Measurements from ENCODE around the gene DAPK1. TPM values are rescaled to one million over a fixed set of nuclear protein-coding genes. Genes with fewer than 3 reads are reported as not detected.
"Not testable (repeated sequence)": the region's sequence is repeated elsewhere in the genome, so short reads cannot be mapped to it uniquely, and the experiment has no call there.

The DAPK1 gene
- polyA plus RNA-seq, 4 donors = 65.9 to 78.2 (median 71.9) TPM

- DNase-seq (ENCODE audit: low read depth in 4 of 4, low spot score in 3 of 4) = peak; percentile 50 to 68 (median 54)
Measured at GRCh38 chr9:87498046-87498810, 561 bp downstream of the DAPK1 start.

- DNase-seq (ENCODE audit: low read depth in 4 of 4, low spot score in 3 of 4) = peak in 2 of 4 donors; percentile 16 to 20
Measured at GRCh38 chr9:87498811-87499360, 1.2 kb downstream of the DAPK1 start.

- no peak for DNase-seq (ENCODE audit: low read depth in 4 of 4, low spot score in 3 of 4)
Measured at GRCh38 chr9:87499424-87500017, 1.9 kb downstream of the DAPK1 start.

- no peak for DNase-seq (ENCODE audit: low read depth in 4 of 4, low spot score in 3 of 4)
Measured at GRCh38 chr9:87500491-87501270, 3.0 kb downstream of the DAPK1 start.

DNA sequence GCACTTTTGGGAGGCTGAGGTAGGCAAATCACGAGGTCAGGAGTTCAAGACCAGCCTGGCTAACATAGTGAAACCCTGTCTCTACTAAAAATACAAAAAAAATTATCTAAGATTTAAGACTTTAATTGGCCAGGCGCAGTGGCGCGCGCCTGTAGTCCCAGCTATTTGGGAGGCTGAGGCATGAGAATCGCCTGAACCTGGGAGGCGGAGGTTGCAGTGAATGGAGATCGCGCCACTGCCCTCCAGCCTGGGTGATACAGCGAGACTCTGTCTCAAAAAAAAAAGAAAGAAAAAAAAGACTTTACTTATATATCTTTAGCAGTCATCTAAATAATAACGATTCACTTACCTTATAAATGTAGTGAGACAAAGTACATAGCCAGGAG, 3.6 kb downstream of the DAPK1 start:
- DNase-seq (ENCODE audit: low read depth in 4 of 4, low spot score in 3 of 4) = not testable (repeated sequence)

- DNase-seq (ENCODE audit: low read depth in 4 of 4, low spot score in 3 of 4) = no peak
Measured at GRCh38 chr9:87501806-87502205, 4.1 kb downstream of the DAPK1 start.

DNA sequence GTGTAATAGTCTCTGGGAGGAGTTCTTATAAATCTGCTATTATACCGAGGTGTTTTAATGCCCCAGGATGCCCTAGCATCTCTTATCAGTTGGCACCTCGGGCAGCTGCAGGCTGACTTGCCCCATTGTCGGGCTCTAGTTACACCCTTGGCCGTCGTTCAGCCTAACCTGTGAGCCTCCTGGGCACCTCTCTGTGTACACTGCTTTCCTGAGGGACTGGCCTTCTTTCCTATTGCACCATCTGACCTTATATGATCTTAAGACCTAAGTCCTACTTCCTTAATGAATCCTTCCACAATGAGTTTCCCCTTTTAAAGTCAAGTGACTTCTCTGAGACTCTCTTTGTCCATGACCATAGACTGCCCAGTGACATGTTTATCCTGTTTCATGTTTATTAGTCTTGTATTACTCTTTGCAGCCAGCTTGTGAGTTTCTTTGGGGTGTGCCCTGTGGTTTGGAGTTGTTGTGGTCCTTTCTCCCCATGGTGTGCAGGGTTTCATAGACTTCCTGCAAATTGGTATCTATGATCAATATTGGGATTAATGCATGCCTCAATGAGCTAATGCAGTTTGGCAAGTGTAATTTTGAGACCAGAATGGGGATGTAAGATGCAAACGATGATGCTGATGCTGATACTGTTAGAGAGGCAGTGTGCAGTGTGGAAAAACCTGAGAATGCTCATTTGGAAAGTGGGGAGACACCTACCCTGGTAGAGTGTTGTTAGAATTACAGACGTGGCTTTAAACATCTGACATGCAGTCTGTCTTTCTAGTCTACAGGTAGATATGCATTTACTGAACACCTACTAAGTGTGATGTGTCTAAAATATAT, 4.9 kb downstream of the DAPK1 start:
- DNase-seq (ENCODE audit: low read depth in 4 of 4, low spot score in 3 of 4) = no peak

DNA sequence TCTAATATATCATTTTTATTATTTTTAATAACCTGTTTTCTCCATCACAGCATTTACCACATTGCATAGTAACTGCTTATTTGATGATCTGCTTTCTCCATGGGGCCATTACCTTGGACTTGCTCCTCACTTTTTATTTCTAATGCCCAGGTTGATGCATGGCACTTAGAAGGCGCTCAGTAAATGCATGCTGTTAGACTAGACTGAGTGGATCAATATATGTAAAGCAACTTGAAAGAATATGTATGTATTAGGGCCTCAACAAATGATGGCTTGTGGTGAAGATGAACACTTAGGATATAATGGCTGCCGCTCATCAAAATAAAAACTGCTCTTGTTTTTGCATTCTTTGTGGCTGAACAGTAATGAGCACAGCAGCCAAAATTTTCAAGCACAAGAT, 5.8 kb downstream of the DAPK1 start:
- DNase-seq (ENCODE audit: low read depth in 4 of 4, low spot score in 3 of 4) = no peak

DNA sequence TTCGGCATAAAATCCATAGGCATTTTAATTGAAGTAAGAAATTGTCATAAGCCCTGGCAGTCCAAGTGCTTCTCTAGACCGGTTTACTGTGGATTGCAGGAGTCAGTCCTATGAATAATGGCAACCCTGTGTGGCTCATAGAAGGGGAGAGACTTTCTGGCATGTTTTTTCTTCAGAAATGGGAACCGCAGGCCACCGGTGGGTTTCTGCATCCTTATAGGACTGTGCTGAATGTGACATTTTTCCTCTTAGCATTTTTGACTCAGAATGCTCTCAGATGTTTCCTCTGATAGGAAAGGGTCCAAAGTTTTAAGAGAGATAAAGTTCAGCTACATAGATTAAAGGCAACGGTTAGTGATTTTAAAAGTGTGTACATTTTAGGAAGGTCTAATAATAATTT, 6.3 kb downstream of the DAPK1 start:
- DNase-seq (ENCODE audit: low read depth in 4 of 4, low spot score in 3 of 4) = no peak

- DNase-seq (ENCODE audit: low read depth in 4 of 4, low spot score in 3 of 4) = no peak
Measured at GRCh38 chr9:87504938-87505337, 7.3 kb downstream of the DAPK1 start.

- DNase-seq (ENCODE audit: low read depth in 4 of 4, low spot score in 3 of 4) = no peak
Measured at GRCh38 chr9:87505869-87506678, 8.4 kb downstream of the DAPK1 start.

GRCh38 chr9:87507576-87507975, 9.9 kb downstream of the DAPK1 start:
- DNase-seq (ENCODE audit: low read depth in 4 of 4, low spot score in 3 of 4) = no peak

DNA sequence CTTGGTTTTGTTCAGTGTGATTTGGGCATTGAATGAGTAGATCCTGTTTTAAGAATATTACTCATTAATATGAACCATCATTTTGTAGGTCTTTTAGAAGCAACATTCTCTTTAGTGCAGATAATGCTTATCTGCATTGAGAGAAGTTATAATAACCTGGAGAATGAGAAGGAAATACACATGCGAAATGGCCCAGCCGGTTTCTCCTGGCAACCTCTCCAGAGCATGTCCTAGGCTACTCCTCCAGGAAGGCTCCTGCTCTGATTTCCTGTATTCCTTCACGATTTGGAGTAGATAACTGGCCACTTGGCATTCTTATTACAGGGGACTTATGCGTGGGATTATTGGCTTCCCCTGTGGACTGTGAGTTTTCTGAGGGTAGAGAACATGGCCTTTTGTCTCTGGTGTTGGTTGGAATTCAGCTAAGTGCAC, 12.6 kb downstream of the DAPK1 start:
- DNase-seq (ENCODE audit: low read depth in 4 of 4, low spot score in 3 of 4) = no peak

GRCh38 chr9:87512311-87512710, 14.6 kb downstream of the DAPK1 start:
- no peak for DNase-seq (ENCODE audit: low read depth in 4 of 4, low spot score in 3 of 4)

DNA sequence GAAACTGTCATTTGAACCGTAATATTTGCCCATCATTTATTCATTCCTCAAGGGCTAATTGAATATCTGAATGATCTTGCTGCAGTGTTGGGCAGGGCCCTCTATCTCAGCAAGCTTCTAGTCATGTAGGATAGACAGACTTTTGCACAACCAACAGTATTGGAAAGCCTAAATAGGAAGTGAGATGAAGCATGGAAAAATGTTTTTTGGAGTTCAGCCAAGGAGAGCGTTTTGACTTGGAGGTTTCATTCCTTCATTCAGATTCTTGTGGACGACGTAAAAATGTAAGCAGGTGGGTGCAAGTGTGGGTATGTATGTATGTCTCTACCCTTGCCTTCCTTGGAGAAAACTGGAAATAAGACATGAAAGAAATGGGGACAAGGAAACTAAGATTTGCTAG, 15.5 kb downstream of the DAPK1 start:
- no peak for DNase-seq (ENCODE audit: low read depth in 4 of 4, low spot score in 3 of 4)

DNA sequence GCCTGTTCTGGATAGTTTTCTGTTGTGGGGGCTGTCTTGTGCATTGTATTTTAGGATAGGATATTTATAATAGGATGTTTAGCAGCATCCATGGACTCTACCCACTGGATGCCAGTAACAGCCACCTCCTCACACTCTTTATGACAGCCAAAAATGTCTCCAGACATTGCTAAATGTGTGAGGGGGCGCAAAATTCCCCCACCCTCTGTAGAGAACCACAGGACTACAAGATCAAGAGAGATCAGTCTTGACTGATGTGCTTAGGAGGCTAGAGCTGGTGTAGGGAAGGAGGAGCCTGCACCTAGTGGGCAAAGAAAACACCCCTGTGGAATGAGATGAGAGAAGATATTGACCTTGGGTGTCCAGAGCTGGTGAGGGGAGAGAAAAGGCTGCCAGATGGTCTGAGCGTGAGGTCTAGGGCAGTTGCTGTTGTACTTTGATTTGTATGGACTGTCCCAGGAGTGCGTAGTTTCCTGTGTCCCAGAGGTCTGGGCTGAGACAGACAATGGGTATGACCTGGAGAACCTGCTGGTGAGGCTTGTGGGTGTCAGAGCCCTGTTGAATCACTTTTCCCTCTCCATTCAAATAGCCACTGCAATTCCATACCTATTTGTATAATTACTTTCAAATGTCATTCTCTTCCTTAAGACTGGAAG, 16.3 kb downstream of the DAPK1 start:
- DNase-seq (ENCODE audit: low read depth in 4 of 4, low spot score in 3 of 4) = no peak

DNA sequence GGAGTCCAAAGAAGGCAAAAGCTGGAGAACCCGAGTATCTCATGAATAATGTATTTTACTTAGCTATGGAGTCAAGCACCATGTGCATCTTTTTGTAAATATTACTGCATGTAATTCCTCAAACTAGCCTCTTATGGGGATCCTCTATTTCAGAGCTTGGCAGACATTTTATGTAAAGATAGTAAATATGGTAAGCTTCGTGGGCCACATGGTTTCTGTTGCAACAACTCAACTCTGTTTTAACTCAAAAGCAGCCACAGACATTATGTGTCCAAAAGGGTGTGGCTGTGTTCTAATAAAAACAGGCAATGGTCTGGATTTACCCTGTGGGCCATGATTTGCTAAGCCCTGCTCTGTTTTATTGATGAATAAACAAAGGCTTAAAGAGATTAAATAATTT, 17.3 kb downstream of the DAPK1 start:
- no peak for DNase-seq (ENCODE audit: low read depth in 4 of 4, low spot score in 3 of 4)

GRCh38 chr9:87515588-87516221, 18.0 kb downstream of the DAPK1 start:
- DNase-seq (ENCODE audit: low read depth in 4 of 4, low spot score in 3 of 4) = no peak
